Endometrium (tissue), 2 donors: ENCODE data around the gene YBX2.
A peak's percentile ranks its signal among the peaks of the same experiment; 100 is the strongest.
"Not testable (repeated sequence)": the region's sequence is repeated elsewhere in the genome, so short reads cannot be mapped to it uniquely, and the experiment has no call there.

Experiments used
- FAIRE-seq: peaks from 2 replicates; lab custom pipeline; 2012; peaks lifted over from hg19 to GRCh38; lab: Jason Lieb, UNC
- donor health status: control.
- donor health status: control.

The YBX2 gene

DNA sequence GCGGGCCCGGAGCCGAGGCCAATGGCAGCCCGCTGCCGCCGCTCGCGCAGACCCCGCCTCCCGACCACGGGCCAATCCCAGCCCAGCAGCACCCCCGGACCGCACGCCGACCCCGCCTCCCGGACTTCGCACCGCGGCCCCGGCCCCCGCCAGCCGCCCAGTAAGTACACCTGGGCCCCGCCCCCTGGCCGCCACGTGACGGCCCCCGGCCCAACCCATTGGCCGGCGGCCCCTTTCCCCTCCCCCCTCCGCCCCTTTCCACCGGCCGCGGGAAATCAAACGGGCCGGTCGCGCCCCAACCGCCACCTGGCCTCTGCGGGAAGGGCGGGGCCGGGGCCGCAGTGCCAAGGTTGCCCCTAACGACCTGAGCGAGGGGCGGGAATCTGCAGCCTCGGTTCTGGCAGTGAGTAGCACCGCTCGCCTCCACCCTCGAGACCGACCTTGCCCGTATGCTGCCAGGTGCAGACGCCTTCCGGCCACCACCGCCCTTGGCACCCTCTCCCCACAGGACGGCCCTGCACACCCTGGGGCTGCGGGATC, at the start of gene YBX2:
Gene YBX2, minus strand, starts transcription at position 26 of the 540 bp plus-strand sequence. CDS start 139 bp downstream, outside the sequence.
- no peak for FAIRE-seq

DNA sequence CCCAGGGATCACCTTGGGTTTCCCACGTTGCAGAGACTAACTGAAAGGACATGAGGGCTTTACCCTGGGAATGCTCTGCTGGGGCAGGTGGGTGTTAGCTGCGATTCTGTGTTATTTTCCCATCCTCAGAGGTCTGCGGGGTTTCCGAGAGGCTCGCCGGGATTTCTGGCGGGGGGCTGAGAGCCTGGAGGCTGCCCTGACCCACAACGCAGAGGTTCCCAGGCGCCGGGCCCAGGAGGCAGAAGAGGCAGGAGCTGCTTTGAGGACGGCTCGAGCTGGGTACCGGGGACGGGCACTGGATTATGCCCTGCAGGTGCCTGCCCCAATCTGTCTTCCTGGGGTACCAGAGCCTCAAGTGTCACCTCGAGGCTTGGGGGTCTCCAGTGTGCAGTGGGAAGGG, 48.8 kb upstream of the YBX2 start:
- FAIRE-seq, result no peak

DNA sequence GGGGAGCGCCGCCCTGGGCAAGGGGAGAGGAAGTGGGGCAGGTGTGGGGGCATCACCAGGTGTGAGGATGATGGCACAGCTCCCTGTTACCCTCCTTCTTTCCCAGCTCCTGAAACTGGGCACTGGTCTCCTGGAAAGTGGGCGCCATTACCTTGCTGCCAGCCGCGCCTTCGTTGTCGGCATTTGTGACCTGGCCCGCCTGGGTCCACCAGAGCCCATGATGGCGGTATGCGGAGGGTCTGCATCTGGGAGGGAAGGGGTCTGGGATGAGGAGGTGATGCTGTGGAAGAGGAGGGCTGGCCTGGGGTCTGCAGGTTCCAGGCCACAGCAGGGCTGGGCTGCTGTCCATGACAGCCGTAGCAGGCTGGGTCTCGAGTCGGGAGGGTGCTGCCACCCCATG, 47.4 kb upstream of the YBX2 start:
- no peak for FAIRE-seq

DNA sequence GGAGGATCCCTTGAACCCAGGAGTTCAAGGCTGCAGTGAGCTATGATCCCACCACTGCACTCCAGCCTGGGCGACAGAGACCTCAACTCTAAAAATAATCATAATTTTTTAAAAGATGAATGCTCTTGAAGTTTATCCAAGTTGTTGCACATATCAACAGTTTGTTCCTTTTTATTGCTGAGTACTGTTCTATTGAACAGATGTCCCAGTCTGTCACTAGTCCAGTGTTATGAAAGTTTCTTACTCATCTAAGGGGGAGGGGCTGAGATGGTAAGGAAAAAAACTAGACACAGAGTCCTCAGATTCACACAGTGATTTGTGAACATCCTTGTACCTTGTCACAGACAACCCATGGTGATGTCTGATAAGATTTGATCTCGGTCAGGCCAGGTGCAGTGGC, 45.7 kb upstream of the YBX2 start:
- no peak for FAIRE-seq

DNA sequence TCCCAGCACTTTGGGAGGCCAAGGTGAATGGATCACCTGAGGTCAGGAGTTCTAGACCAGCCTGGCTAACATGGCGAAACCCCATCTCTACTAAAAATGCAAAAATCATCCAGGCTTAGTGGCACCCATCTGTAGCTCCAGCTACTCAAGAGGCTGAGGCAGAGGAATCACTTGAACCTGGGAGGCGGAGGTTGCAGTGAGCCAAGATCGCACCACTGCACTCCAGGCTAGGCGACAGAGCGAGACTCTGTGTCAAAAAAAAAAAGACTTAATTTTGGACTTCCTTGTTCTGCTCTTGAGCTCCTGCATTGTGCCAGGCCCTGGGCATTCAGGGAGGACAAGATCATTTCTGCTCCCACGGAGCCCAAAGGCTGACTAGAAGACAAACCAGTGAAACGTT, 43.2 kb upstream of the YBX2 start:
- not testable (repeated sequence) for FAIRE-seq

DNA sequence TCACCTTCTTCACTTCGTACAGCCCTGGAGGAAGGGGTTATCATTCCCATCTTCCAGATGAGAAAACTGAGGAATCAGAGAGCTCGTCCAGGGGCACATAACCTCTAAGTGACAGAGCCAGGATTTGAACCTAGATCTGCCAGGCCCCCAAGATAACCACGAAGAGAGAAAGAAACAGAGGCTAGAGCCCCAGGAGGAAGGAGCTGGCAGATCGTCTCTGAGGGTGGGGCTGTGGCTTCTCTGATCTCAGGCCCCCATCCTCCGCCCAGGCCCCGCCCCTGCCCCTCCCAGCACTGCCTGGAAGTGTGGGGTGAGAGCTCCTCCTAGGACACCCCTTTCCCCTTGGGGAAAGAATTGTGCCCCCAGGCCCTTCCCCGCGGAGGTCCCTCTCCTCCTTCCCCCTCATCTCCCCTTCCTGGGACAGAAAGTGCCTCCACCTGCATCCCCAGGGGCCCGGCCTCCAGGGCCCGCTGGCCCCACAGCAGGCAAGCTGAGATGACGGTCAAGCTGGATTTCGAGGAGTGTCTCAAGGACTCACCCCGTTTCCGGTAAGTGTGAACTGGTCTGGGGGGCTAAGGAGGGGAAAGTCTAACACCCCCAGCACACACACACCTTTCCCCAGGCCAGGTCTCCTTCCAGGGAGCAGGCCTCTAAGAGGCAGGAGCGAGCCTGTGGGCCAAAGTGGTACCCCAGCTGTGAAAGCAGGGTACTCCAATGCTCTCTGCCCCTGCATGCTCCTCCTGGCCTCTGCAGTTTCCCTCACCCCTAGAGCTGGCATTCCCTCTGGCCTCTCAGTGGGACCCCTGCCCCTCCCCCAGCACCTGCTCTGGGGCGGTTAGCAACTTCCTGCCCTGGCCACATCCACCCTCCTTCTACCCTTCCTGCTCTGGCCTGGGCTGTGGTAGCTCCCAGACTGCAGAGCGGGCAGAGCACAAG, 42.1 kb upstream of the YBX2 start, which contains the start of gene ACAP1:
Gene ACAP1, plus strand, starts transcription at position 290 of the 936 bp plus-strand sequence. Its CDS starts 206 bp downstream, at position 496.
- no peak for FAIRE-seq

DNA sequence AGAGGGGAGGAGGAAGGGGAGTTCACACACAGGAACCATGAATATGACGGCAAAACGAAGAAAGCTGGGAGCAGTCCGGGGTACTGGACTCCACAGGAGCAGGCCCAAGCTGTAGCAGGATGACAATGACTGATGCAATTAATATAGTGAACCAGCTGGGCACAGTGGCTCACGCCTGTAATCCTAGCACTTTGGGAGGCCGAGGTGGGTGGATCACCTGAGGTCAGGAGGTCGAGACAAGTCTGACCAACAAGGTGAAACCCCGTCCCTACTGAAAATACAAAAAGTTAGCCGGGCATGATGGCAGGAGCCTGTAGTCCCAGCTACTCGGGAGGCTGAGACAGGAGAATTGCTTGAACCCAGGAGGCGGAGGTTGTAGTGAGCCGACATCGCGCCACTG, 41.3 kb upstream of the YBX2 start:
- FAIRE-seq, result not testable (repeated sequence)

DNA sequence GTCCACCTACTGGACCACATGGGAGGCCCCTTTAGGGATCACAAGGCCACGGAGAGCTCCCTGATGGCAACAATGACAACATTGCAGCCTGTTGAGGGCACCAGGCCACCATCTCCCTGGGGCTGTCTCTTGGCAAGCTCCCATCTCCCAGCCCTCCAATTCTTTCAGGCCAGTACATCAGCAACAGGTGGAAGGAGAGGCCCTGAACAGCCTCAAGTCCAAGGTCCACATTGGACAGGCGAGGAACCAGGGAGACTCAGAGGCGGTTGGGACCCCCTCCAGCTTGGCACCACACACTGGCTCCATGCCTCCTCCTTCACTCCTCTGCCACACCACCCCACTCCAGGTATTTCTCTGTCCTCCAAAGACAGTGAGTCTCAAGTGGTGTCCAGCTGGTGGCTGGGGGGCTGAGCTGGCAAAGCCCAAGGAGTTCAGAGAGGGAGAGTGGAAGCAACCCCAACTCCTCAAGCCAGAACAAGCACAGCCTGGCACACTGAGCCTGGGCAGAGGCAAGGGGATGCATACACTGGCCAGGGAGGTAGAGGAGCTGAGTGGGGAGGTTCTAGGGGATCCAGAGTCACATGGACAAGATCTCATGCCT, 40.6 kb upstream of the YBX2 start:
- no peak for FAIRE-seq

DNA sequence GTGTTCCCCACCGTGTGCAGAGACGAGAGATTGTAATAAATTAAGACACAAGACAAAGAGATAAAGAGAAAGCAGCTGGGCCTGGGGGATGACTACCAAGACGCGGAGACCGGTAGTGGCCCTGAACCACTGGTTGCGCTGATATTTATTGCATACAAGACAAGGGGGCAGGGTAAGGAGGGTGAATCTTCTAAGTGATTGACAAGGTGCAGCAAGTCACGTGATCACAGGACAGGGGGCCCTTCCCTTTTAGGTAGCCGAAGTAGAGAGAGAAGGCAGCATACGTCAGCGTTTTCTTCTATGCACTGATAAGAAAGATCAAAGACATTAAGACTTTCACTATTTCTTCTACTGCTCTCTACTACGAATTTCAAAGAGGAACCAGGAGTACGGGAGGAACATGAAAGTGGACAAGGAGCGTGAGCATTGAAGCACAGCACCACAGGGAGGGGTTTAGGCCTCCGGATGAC, 38.2 kb upstream of the YBX2 start:
- not testable (repeated sequence) for FAIRE-seq

DNA sequence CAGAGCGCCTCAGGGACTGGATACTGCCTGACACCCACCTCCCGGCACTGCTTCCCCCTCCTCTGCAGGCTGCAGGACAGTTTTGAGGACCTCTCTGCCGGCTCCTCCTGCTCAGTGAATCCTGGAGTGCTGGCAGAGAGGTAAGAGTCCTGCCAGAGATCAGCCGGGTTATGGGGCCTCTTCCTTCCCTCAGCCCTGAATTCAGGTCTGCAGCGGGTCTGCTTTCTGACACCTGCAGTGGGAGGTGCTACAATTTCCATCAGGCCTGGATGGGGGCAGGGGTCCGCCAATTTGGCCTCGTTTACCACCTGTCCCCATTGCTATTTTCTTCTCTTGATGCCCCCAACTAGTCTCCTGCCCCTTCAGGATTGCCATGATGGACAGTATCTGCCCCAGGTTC, 37.7 kb upstream of the YBX2 start:
- no peak for FAIRE-seq

DNA sequence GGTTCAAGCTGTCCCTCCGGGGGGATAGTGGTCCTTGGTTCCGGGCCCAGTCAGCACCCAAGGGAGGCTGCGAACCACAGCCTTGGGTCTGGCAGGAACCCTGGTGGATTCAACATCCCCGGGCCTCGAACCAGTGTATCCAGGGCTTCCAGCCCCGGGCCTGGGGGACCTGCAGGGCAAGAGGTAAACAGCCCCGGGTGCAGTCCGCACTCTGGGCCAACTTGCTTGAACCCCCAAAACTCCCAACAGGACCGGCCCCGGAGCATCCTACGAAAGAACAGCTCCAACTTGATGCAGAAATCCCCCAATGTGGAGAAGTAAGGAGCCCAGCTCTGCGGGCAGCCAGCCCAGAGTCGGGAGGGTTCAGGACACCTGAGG, 36.2 kb upstream of the YBX2 start:
- no peak for FAIRE-seq

DNA sequence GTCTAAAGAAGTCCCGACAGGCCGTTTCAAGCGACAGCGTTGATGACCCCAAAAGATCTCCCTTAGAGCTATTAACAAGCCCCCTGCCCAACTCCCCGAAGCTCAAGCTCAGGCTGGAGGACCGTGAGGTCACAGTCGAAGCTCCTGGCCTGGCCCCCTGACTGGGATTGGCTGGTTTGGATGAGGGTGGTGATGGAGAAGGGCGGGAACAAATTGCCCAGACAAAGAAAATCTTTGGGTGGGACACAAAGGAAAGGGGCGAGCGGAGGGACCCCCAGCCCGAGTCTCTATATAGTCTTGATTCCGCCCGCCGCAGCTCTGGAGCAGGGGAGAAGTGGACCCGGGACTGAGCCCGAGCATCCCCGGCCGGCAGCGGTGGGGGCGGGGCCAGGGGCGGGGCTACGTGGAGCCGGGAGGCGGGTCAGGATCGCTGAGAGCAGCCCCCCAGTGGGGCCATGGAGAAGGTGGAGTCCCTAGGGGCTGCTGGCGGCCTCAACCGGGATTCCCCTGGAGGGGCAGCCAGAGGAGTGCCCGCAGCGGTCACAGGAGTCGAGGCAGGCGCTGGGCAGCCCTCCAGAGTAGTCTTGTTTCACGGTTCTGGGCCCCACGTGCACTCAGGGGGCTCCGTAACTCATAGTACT, 35.7 kb upstream of the YBX2 start:
- FAIRE-seq, result no peak

DNA sequence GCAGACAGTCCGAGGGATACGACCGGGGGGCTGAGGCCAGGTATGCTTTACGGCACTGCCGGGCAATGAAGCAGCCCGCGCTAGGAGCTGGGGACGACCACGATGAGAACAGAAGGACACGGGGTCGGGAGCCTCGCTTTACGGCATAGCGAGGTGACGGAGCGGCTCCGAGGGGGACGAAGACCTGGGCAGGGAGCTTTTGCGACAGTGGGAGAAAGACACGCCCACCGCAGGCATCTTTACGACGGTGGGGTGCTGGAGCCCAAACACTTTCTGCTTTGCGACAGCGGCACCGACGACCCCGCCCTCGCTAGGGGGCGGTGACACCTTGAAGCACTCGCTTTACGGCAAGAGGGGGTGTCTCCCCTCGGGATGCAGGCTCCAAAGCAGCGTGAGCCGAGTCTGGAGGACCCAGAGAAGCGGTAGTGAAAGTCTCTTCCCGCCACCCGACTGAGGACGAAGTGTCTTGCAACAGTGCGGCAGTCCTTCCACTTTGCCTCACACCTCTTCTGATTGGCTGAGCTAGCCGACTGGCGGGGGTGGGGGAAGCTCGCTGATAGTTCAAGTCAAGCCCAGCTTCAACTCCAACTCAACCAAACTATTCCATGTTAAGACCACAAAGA, 35.0 kb upstream of the YBX2 start:
- FAIRE-seq, result peak; percentile 92

DNA sequence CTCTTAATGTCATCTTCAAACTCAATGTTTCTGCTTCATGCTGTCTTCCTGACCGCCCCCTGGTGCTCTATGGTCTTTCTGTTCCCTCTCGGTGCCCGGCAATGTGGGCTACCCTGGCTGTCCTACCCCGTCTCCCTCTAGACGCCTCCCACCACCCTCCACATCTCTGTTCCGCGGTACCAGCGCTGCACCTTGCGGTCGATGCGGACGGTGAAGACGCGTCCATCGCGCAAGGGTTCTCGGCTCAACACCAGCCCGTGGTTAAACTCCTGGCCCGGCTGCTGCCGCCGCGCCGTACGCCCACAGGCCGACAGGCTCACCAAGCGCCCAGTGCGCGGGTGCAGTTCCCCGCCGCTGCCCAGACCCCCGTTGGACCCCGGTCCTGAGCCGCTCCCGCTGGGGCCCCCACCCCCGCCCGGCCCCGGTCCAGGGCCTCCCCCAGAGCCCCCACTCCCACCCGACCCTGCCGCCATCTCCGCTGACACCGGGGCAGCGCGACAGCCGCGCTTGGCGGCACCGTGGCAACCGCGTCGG, 34.5 kb upstream of the YBX2 start, which contains the start of gene NEURL4:
Gene NEURL4, minus strand, starts transcription at position 496 of the 534 bp plus-strand sequence. Its CDS starts 23 bp downstream, at position 473.
- FAIRE-seq, result no peak

DNA sequence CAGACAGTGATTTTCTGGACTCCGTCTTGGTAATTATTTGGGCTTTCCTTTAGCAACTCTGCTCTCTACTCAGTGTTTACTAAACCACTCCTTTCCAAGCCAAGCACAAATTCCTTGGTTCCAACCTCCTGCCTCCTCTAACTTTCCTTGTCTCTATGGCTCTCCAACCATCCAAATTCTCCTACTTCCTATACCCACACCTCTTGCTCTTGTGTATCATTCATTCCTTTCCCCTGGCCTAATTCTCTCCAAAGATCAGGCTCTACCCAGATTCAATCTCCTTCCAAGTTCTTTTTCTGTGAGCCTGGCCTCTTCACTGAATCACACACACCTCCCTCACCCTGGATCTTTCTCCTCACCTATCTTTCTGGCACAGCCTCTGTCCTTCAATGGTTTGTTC, 33.6 kb upstream of the YBX2 start:
- FAIRE-seq, result no peak

DNA sequence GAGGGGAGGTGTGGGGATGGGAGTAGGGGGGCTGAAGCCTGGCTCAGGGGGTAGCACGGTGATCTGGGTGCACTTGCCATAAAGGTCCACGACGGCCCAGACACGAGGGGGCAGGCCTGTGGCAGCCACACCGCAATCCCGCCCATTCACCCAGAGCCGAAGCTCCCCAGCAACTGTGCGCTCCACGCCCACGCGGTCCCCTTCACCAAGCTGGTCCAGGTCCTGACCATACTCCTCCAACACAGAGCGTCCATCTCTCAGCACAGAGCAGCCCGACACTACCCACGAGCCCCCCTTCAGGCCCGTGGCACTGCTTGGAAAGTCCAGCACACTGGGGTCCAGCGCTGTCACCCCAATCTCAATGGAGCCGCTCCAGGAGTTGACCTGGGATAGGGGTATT, 33.1 kb upstream of the YBX2 start:
- FAIRE-seq, result no peak

DNA sequence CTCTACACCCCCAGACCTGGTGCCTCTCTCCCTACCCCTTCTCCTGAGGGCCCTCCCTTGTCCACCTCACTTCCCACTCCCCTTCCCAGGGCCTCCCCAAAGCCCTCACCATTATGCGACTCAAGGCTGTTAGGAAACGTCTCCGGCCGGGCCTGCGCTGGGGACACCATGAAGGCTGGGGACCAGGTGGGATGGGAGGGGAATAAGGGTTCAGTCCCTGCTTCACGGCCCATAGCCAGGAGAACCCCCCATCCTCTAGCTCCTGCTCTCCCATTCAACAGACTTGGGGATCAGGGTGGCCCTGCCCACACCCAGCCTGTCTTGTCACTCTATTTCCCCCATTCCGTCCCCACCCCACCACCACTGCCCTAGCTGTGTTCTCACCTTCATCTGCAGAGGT, 32.6 kb upstream of the YBX2 start:
- no peak for FAIRE-seq

DNA sequence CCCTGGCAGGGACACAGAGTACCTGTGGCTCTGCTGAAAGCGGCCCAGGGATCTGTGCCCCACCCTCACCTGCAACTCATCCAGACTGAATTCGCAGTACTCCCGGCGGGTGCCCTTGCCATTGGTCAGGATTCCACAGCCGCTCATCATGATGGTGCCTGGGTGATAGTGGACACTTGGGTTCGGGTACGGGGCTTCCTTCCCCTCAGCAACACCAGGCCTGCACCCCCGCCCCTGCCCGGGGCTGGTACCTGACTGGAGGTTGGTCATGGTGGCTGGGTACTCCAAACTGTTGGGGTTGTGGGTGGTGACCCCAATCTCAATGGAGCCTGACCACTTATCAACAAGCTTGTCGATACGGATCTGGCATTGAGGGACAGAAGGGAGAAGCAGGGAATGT, 31.7 kb upstream of the YBX2 start:
- no peak for FAIRE-seq

DNA sequence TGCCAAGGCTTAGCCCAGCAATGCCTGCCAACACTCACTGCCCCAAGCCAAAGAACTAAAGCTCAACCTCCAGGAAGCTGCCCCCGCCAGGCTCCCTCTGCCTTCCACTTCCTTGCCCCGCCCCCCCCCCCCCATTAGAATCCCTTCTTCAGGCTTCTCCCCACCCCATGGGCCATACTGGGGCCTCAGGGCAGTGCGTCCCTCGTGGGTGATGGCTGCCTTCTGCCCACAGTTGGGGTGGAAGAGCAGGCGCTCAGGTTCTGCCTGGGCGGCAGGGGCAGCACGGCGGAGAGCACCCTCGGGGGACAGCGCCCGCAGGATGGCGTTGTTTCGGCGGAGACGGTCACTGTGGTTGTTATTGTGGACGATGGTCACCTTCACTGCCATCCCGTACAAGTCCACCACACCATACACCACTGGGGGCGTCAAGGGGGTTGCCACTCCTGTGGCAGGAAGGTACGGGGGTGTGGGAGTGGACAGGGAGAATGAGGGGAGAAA, 30.6 kb upstream of the YBX2 start:
- FAIRE-seq, result no peak

DNA sequence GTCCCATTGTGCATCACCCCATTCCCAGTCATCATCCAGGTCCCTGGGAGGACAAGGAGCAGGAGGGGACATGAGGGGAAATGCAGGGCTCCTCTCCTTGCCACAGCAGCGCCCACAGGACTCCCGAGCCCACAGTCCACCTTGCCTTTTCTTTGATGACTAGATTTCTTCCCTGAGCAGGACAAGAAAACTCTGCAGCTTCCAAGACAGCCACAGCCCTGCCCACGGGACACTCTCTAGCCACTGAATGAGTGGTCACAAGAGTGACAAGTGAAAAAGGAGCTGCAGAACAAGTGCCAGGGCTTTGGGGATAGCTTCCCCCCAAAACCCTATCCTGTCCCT, 30.0 kb upstream of the YBX2 start:
- no peak for FAIRE-seq

DNA sequence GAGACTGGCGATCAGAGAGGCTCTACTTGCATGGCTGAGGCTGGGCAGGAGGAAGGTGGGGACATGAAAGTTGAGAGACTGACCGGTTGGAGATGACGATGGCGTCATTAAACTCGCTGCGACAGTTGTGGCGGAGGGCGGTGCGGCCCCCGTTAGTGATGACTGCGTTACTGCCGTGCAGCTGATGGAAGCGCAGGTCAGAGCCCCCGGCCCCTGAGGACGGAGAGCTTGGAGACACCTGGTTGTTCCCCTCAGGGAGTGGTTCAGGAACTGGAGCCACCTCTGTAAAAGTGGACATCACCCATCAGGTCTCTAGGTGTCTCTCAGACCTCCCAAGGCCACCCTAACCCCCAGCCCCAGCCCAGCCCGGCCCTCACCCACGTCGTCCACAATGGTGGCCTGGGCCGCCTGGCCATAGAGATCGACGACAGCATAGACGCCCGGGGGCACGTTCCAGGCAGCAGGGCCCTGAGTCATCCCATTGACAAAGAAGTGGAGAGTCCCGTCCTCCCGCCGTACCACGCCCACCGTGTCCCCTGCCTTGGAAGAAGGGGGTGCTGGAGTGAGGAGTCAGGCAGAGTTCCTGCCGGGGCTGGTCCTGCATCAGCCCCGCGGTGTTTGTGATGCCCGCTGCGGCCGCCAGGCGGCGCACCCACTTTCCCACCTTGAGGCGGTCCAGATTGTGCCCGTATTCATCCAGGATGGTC, 29.4 kb upstream of the YBX2 start:
- FAIRE-seq, result no peak
